ENCODE measurements around the gene FGGY. TPM values are rescaled to one million over a fixed set of nuclear protein-coding genes. Genes with fewer than 3 reads are reported as not detected.
"Not testable (repeated sequence)": the region's sequence is repeated elsewhere in the genome, so short reads cannot be mapped to it uniquely, and the experiment has no call there.

Gene FGGY
- total RNA-seq, 1 donor from 2014 or later: 9.0 TPM

DNA sequence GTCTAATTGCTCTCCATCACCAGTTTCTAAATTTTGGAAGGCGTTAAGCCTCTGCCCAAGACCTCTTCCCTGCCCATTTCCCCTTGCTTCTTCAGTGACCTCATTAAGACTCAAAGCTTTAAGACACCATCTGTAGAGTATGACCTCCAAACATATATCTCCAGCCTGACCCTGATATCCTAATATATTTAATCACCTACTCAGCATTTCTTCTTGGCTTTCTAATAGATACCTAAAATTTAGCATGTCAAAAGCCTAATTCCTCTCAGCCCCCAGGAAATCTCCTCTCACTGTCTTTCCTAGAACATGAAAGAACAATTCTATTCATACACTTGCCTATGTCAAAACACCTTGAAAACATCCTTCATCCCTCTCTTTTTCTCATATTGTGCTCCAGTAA, 282.3 kb downstream of the FGGY start:
- Mint-ChIP-seq H3K36me3 (ENCODE audit: low read depth) (peaks cover 5% of the 10 kb centered on the region), H3K4me3 (ENCODE audit: unreplicated experiment) (no peak overlapping the region), H3K27me3 (ENCODE audit: low read depth) (no peaks in the 10 kb centered on the region), H3K9me3 (ENCODE audit: low read depth) (peaks cover 7% of the 10 kb centered on the region), H3K27ac (ENCODE audit: unreplicated experiment) (no peak overlapping the region), H3K4me1 (ENCODE audit: low read depth) (no peaks in the 10 kb centered on the region)
- TF ChIP-seq, protein P1, sequence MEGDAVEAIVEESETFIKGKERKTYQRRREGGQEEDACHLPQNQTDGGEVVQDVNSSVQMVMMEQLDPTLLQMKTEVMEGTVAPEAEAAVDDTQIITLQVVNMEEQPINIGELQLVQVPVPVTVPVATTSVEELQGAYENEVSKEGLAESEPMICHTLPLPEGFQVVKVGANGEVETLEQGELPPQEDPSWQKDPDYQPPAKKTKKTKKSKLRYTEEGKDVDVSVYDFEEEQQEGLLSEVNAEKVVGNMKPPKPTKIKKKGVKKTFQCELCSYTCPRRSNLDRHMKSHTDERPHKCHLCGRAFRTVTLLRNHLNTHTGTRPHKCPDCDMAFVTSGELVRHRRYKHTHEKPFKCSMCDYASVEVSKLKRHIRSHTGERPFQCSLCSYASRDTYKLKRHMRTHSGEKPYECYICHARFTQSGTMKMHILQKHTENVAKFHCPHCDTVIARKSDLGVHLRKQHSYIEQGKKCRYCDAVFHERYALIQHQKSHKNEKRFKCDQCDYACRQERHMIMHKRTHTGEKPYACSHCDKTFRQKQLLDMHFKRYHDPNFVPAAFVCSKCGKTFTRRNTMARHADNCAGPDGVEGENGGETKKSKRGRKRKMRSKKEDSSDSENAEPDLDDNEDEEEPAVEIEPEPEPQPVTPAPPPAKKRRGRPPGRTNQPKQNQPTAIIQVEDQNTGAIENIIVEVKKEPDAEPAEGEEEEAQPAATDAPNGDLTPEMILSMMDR (IDR thresholded peaks at IDR 0.05): no peak
- no peak for DNase-seq (ENCODE audit: low spot score)

DNA sequence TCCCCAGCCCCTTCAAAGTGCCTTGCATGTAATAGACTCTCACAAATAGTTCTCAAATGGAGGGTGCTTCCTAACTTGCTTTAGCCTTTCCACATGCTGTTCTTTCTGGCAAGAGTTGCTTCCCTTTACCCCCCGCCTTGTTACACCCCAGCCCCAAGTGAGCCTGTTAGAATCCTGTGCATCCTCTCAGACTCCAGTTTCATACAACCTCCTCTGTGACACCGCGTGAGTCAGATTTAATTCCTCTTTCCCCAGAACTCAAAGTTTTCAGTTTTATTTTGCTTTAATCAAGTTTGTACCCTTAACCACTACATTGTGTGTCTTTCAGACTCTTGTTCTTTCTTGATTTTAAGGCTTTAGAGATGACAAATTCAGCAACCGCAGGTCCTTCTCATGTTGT, 283.4 kb downstream of the FGGY start:
- TF ChIP-seq, protein P1 (IDR thresholded peaks at IDR 0.05): no peak
- peaks cover 4% of the 10 kb centered on the region for H3K36me3 Mint-ChIP-seq (ENCODE audit: low read depth)
- H3K27ac Mint-ChIP-seq (ENCODE audit: unreplicated experiment): no peak overlapping the region
- H3K4me1 Mint-ChIP-seq (ENCODE audit: low read depth): no peaks in the 10 kb centered on the region
- no peak overlapping the region for H3K4me3 Mint-ChIP-seq (ENCODE audit: unreplicated experiment)
- no peaks in the 10 kb centered on the region for H3K27me3 Mint-ChIP-seq (ENCODE audit: low read depth)
- DNase-seq (ENCODE audit: low spot score): no peak
- peaks cover 5% of the 10 kb centered on the region for H3K9me3 Mint-ChIP-seq (ENCODE audit: low read depth)

DNA sequence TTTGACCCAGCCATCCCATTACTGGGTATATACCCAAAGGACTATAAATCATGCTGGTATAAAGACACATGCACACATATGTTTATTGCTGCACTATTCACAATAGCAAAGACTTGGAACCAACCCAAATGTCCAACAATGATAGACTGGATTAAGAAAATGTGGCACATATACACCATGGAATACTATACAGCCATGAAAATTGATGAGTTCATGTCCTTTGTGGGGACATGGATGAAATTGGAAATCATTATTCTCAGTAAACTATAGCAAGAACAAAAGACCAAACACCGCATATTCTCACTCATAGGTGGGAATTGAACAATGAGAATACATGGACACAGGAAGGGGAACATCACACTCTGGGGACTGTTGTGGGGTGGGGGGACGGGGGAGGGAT, 295.5 kb downstream of the FGGY start:
- H3K4me1 Mint-ChIP-seq (ENCODE audit: low read depth); DNase-seq (ENCODE audit: low spot score); H3K27me3 Mint-ChIP-seq (ENCODE audit: low read depth); H3K27ac Mint-ChIP-seq (ENCODE audit: unreplicated experiment); H3K4me3 Mint-ChIP-seq (ENCODE audit: unreplicated experiment): not testable (repeated sequence)
- Mint-ChIP-seq H3K9me3 (ENCODE audit: low read depth) (peaks cover 22% of the 10 kb centered on the region), H3K36me3 (ENCODE audit: low read depth) (peaks cover 10% of the 10 kb centered on the region)

DNA sequence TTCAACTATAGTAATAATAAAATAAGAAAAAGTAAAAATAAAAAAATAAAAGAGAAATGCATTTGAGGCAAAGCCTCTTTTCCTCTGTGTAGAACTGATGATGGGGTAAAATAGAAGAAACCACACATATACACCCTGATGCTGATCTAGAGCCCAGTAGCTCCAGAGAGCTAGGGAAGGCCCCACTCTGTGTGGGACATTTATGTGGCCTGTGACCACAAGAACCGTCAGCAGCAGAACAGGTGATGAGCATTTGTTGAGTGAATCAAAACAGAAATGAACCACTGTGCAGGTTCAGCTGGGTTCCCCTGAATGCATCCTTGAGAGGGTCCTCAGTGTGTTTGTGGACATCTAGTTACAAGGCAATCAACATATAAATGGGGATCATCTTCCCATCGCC, 296.0 kb downstream of the FGGY start:
- H3K4me1 Mint-ChIP-seq (ENCODE audit: low read depth): no peaks in the 10 kb centered on the region
- H3K4me3 Mint-ChIP-seq (ENCODE audit: unreplicated experiment): no peak overlapping the region
- no peak for DNase-seq (ENCODE audit: low spot score)
- TF ChIP-seq, protein P1 (IDR thresholded peaks at IDR 0.05): no peak
- H3K36me3 Mint-ChIP-seq (ENCODE audit: low read depth): peaks cover 10% of the 10 kb centered on the region
- no peaks in the 10 kb centered on the region for H3K27me3 Mint-ChIP-seq (ENCODE audit: low read depth)
- H3K27ac Mint-ChIP-seq (ENCODE audit: unreplicated experiment): no peak overlapping the region
- H3K9me3 Mint-ChIP-seq (ENCODE audit: low read depth): peaks cover 20% of the 10 kb centered on the region

DNA sequence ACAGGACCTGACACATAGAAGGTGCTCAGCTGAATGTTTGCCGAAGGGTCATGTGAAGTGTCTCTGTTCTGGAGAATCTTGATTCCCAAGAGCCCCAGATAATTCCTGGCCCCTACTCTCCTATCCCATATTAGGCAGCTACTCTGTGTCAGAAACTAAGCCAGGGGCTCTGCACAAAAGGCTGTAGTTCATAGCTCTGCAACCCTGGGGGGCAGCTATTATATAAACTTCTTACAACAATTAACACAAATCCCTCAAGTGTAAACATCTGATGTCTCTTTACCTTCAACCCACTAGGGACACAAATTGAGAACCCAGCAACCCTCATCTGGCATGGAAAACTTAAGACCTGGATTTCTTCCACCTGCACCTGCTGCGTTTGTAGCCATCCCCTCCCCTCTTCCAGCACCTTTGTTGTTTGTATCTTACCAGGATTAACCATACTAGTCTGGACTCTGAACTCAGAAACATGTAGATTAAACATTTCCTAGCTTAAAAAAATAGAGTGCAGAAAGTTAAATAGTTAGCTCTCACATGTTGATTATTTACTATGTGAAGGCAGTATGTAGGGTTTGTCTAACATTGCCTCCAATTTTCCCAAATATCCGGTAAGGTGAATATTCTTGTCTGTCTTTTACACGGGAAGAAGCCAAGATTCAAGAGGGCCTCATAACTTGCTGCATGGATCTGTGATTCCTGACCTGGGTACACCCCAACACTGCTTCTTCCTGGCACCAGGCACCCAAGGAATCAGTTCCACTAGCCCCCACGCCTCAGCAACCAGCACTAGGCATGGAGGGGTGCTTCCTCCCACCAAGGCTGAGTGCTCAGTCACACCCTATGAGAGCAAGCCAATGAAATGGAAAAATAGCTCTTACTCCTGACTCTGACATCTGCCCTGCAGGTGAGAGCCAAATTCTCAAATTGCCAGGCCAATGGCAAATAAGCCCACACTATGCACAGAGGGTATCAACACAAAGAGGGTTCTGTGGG, 297.2 kb downstream of the FGGY start:
- H3K27ac Mint-ChIP-seq (ENCODE audit: unreplicated experiment): no peak overlapping the region
- H3K9me3 Mint-ChIP-seq (ENCODE audit: low read depth): peaks cover 12% of the 10 kb centered on the region
- H3K36me3 Mint-ChIP-seq (ENCODE audit: low read depth): peaks cover 10% of the 10 kb centered on the region
- H3K4me3 Mint-ChIP-seq (ENCODE audit: unreplicated experiment): no peak overlapping the region
- H3K4me1 Mint-ChIP-seq (ENCODE audit: low read depth): no peaks in the 10 kb centered on the region
- no peak for DNase-seq (ENCODE audit: low spot score)
- TF ChIP-seq, protein P1 (IDR thresholded peaks at IDR 0.05): no peak
- H3K27me3 Mint-ChIP-seq (ENCODE audit: low read depth): no peaks in the 10 kb centered on the region

Data from chondrocyte (in vitro differentiated cells).